ENCODE measurements around the gene XKRX. TPM values are rescaled to one million over a fixed set of nuclear protein-coding genes. Genes with fewer than 3 reads are reported as not detected.
A peak's percentile ranks its signal among the peaks of the same experiment; 100 is the strongest.

Gene XKRX
- 0.15 and 0.34 TPM in 2 replicates for total RNA-seq (2014; rRNA removed; shearing (Covaris generic))

DNA sequence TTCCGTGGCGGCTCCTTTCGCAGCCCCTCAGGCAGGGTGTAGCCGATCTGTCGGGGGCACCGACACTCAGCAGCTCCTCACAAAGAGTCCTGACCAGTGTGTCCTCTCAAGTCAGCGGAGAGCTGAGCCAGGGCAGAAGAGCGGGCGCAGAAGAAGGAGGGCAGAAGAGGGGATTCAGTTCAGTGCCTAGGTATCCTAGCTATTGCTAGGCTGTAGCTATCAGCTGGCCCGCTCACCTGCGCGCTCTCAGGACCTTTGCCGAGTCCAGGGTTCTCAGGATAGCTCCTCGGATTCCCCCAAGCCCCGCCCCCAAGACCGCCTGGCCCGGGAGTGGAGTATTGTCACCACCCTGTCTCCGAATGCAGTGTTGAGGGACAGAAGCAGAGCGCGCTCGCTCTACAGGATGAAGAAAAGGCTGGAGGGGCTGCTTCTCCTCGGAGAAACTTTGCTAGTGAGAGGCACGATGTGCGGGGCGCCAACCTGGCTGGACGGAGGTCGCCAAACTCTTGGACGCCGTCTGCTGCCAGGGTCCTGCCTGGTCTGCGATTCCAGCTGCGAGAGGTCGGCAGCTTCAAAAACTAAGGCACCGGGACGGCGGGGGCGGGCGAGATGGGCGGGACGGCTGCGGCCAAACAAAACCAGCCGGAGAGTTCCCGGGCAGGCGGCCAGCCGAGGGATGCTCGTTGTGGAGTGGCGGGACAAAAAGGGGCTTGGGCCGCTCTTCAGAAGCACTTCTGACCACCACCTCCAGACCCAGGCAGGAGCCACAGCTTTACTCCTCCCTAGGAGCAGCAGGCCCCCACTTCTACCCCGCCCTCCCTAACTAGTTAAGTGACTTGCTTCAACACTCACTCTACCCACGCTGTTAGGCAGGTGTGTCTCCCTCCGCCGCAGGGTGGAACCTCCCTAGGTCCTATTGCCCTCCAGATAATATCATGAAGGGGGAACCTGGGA lies at the start of gene XKRX:
XKRX (minus strand) TSS at position 258 of the 954 bp plus-strand sequence. CDS start 613 bp downstream, outside the sequence.
- peak within 1 kb of the TSS; percentile 51 for H3K4me3 ChIP-seq
- no peaks in the 10 kb centered on the region for H3K9me3 ChIP-seq (replicated peaks)
- no peaks in the 10 kb centered on the region for H3K36me3 ChIP-seq
- no peak within 1 kb of the TSS for H3K27ac ChIP-seq
- peak; percentile 34 to 47 for DNase-seq
- no peaks in the 10 kb centered on the region for H3K27me3 ChIP-seq
- no peaks in the 10 kb centered on the region for H3K4me1 ChIP-seq

GRCh38 chrX:100976211-100976610 lies 47.5 kb upstream of the XKRX start:
- Histone ChIP-seq H3K4me3 (no peak overlapping the region), H3K36me3 (no peaks in the 10 kb centered on the region), H3K27me3 (no peaks in the 10 kb centered on the region), H3K9me3 (replicated peaks) (no peaks in the 10 kb centered on the region), H3K27ac (no peak overlapping the region), H3K4me1 (no peaks in the 10 kb centered on the region)
- no peak for DNase-seq

DNA sequence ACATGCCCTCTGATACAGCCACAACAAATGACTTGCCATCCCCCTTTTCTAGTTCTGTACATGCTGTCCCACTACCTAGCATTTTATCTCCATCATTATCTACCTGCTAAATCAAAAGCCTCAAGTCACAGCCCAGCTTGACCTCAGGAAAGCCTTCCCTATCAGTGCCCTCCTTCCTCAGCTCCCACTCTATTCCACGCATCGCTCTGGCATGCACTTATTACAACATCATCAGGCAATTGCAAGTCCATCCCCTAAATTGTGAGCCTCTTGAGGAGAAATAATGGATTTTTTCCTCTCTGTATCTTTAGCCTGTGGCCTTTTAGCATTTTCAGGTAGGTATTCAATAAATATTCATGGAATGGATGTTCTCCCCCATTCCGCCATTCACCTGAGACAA lies 46.5 kb upstream of the XKRX start:
- no peaks in the 10 kb centered on the region for H3K4me1 ChIP-seq
- DNase-seq = no peak

DNA sequence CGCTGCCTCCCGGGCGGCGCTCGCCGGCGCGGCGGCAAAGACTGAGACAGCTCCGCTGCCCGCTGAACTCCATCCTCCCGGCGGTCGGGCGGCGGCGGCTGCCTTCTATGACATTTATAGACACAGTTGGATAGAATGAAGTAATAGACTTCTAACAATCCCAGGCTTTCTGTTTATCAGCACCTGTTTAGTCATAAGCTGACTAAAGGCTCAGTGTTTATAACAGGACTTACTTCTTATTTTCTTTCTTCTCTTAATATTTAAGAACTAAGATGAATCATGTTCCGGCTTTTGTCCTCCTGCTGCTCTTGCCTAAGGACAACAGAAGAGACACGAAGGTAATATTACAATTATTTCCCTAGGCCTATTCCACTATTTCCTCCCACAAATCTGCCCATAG lies 44.7 kb upstream of the XKRX start:
- Histone ChIP-seq H3K27me3 (no peaks in the 10 kb centered on the region), H3K4me3 (no peak overlapping the region), H3K4me1 (no peaks in the 10 kb centered on the region), H3K27ac (no peak overlapping the region), H3K9me3 (replicated peaks) (no peaks in the 10 kb centered on the region), H3K36me3 (no peaks in the 10 kb centered on the region)
- no peak for DNase-seq

More for the DNA sequence above, 46.5 kb upstream of the XKRX start:
- Histone ChIP-seq H3K9me3 (replicated peaks) (no peaks in the 10 kb centered on the region), H3K36me3 (no peaks in the 10 kb centered on the region), H3K4me3 (no peak overlapping the region), H3K27me3 (no peaks in the 10 kb centered on the region), H3K27ac (no peak overlapping the region)

DNA sequence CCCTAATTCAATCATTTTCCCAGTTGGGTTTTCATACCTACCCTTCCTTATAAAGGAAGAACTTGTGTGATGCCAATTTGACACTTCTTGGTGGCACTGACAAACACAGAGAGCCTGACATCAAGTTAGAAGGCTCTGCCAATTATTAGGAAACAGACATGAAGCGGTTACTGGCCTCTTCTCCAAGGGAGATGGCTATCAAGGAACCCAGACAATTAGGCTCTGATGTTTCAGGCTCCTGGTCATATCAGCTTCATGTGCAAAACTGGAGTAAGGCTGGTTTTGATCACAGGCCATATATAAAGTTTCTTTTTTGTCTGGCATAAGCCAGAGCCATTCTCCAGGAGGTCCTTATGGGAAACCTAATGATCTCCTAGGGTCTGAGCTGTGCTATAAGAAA lies 41.2 kb upstream of the XKRX start:
- Histone ChIP-seq H3K27me3 (no peaks in the 10 kb centered on the region), H3K36me3 (no peaks in the 10 kb centered on the region), H3K4me1 (no peaks in the 10 kb centered on the region), H3K9me3 (replicated peaks) (no peaks in the 10 kb centered on the region), H3K27ac (no peak overlapping the region), H3K4me3 (no peak overlapping the region)
- no peak for DNase-seq

- H3K27ac ChIP-seq = no peak within 1 kb of the TSS
- DNase-seq = no peak
- H3K4me3 ChIP-seq = no peak within 1 kb of the TSS
- H3K36me3 ChIP-seq = no peaks in the 10 kb centered on the region
- no peaks in the 10 kb centered on the region for H3K9me3 ChIP-seq (replicated peaks)
- no peaks in the 10 kb centered on the region for H3K4me1 ChIP-seq
- H3K27me3 ChIP-seq = no peaks in the 10 kb centered on the region
Measured at GRCh38 chrX:100969408-100969807, 40.7 kb upstream of the XKRX start, which contains the start of gene ARL13A. Gene ARL13A (plus strand): TSS chrX:100969708. CDS start chrX:100973690, 3,982 bp downstream.

GRCh38 chrX:100964362-100964761 lies 35.6 kb upstream of the XKRX start:
- DNase-seq = no peak
- H3K4me3 ChIP-seq = no peak overlapping the region
- H3K27me3 ChIP-seq = no peaks in the 10 kb centered on the region
- H3K36me3 ChIP-seq = no peaks in the 10 kb centered on the region
- no peaks in the 10 kb centered on the region for H3K4me1 ChIP-seq
- no peak overlapping the region for H3K27ac ChIP-seq
- H3K9me3 ChIP-seq (replicated peaks) = no peaks in the 10 kb centered on the region

DNA sequence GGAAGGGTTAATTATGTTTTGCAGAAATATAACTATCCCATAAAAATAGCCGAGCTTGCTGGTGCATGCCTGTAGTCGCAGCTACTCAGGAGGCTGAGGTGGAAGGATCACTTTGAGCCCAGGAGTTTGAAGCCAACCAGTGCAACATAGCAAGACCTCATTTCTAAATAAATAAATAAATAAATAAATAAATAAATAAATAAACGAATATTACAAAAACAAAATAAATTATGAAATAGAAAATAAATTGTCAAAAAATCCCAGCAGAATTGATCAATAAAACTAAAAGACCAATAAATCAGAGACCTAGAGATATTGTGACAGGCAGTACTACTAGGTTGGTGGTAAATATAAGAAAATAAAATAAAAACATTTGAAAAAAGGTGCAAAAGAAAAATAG lies 34.1 kb upstream of the XKRX start:
- Histone ChIP-seq H3K36me3 (no peaks in the 10 kb centered on the region), H3K27ac (no peak overlapping the region), H3K9me3 (replicated peaks) (no peaks in the 10 kb centered on the region), H3K4me1 (no peaks in the 10 kb centered on the region), H3K27me3 (no peaks in the 10 kb centered on the region), H3K4me3 (no peak overlapping the region)
- DNase-seq = no peak

GRCh38 chrX:100948557-100948956 lies 19.8 kb upstream of the XKRX start:
- Histone ChIP-seq H3K36me3 (no peaks in the 10 kb centered on the region), H3K9me3 (replicated peaks) (no peaks in the 10 kb centered on the region), H3K27ac (no peak overlapping the region), H3K4me1 (no peaks in the 10 kb centered on the region), H3K27me3 (no peaks in the 10 kb centered on the region), H3K4me3 (no peak overlapping the region)
- DNase-seq = no peak

GRCh38 chrX:100946299-100946927 lies 17.7 kb upstream of the XKRX start:
- no peaks in the 10 kb centered on the region for H3K4me1 ChIP-seq
- DNase-seq = peak in 1 of 2 experiments; percentile 26
- no peaks in the 10 kb centered on the region for H3K9me3 ChIP-seq (replicated peaks)
- no peaks in the 10 kb centered on the region for H3K27me3 ChIP-seq
- H3K36me3 ChIP-seq = no peaks in the 10 kb centered on the region
- no peak overlapping the region for H3K4me3 ChIP-seq
- no peak overlapping the region for H3K27ac ChIP-seq

- DNase-seq = no peak
- no peak overlapping the region for H3K4me3 ChIP-seq
Measured at GRCh38 chrX:100944601-100945000, 15.9 kb upstream of the XKRX start.

GRCh38 chrX:100939333-100939732 lies 10.6 kb upstream of the XKRX start:
- Histone ChIP-seq H3K4me3 (no peak overlapping the region), H3K27me3 (no peaks in the 10 kb centered on the region), H3K36me3 (no peaks in the 10 kb centered on the region), H3K4me1 (no peaks in the 10 kb centered on the region), H3K27ac (no peak overlapping the region), H3K9me3 (replicated peaks) (no peaks in the 10 kb centered on the region)
- no peak for DNase-seq

More at GRCh38 chrX:100944601-100945000, 15.9 kb upstream of the XKRX start:
- H3K36me3 ChIP-seq = no peaks in the 10 kb centered on the region
- H3K4me1 ChIP-seq = no peaks in the 10 kb centered on the region
- no peak overlapping the region for H3K27ac ChIP-seq
- no peaks in the 10 kb centered on the region for H3K27me3 ChIP-seq
- no peaks in the 10 kb centered on the region for H3K9me3 ChIP-seq (replicated peaks)

- H3K9me3 ChIP-seq (replicated peaks) = no peaks in the 10 kb centered on the region
- no peaks in the 10 kb centered on the region for H3K27me3 ChIP-seq
- no peak for DNase-seq
- H3K4me3 ChIP-seq = no peak overlapping the region
- H3K4me1 ChIP-seq = no peaks in the 10 kb centered on the region
- H3K36me3 ChIP-seq = no peaks in the 10 kb centered on the region
- H3K27ac ChIP-seq = no peak overlapping the region
Measured at GRCh38 chrX:100935767-100936166, 7.0 kb upstream of the XKRX start.

GRCh38 chrX:100931925-100932285 lies 3.2 kb upstream of the XKRX start:
- no peaks in the 10 kb centered on the region for H3K4me1 ChIP-seq
- H3K4me3 ChIP-seq = no peak overlapping the region
- H3K27me3 ChIP-seq = no peaks in the 10 kb centered on the region
- H3K36me3 ChIP-seq = no peaks in the 10 kb centered on the region
- no peak overlapping the region for H3K27ac ChIP-seq
- no peaks in the 10 kb centered on the region for H3K9me3 ChIP-seq (replicated peaks)
- no peak for DNase-seq

DNA sequence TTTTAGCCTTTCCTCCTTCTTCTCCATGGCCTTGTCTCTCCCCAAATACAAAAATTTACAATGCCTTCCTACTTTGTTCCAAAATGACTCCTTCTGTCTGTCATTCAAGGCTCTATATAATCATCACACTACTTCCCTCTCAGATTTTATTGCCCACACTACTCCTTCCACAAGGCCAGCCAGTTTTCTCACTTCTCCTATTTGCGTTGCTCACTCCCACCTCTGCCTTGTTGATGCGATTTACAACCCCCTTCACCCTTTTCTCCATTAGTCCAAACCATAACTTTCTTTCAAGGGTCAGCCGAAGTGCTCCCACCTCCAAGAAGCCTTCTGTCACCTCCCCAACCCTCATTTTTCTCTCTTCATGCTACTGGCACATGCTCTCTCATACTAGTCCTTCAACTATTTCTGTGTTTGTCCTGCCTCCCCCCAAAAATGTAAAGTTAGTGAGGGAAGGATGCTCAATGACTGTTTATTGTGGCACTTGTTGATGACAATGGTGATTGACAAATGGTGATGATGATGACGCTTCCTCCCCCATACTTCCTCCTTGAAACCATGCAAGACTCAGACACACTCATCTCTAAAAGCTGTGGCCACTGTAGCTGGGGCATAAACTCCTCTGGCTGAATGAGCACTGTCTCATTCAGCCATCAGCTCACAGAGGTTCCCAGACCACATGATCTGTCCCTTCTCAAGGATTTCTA lies 2.7 kb upstream of the XKRX start:
- Histone ChIP-seq H3K36me3 (no peaks in the 10 kb centered on the region), H3K27ac (no peak overlapping the region), H3K4me3 (no peak overlapping the region), H3K27me3 (no peaks in the 10 kb centered on the region), H3K9me3 (replicated peaks) (no peaks in the 10 kb centered on the region), H3K4me1 (no peaks in the 10 kb centered on the region)
- DNase-seq = no peak
